ENCODE results near the gene FAM89A.
"Not testable (repeated sequence)": the region's sequence is repeated elsewhere in the genome, so short reads cannot be mapped to it uniquely, and the experiment has no call there.

The FAM89A gene

GRCh38 chr1:231053493-231054162, 13.6 kb upstream of the FAM89A start:
- no peak overlapping the region for H3K4me2 ChIP-seq (ENCODE audit: low read depth, low read length, poor library complexity, severe bottlenecking)
- TF ChIP-seq CTCF (conservative IDR thresholded peaks at IDR 0.05; ENCODE audit: low read length) (no peak), EZH2phosphoT487 (IDR thresholded peaks at IDR 0.05; ENCODE audit: borderline replicate concordance) (no peak)
- no peak overlapping the region for H2AFZ ChIP-seq (ENCODE audit: low read length)
- H3F3A ChIP-seq (ENCODE audit: low read depth): no peaks in the 10 kb centered on the region
- H3K4me1 ChIP-seq (ENCODE audit: insufficient read depth, low read length, poor library complexity, severe bottlenecking): no peaks in the 10 kb centered on the region
- H3K9ac ChIP-seq (ENCODE audit: low read depth, low read length, poor library complexity, severe bottlenecking): no peak overlapping the region
- no peaks in the 10 kb centered on the region for H4K20me1 ChIP-seq (ENCODE audit: insufficient read depth, low read length, poor library complexity, severe bottlenecking)
- no peaks in the 10 kb centered on the region for H3K79me2 ChIP-seq (ENCODE audit: insufficient read depth, low read length)
- no peaks in the 10 kb centered on the region for H3K36me3 ChIP-seq (ENCODE audit: insufficient read depth, low read length)
- no peaks in the 10 kb centered on the region for H3K9me3 ChIP-seq (ENCODE audit: insufficient read depth, low read depth, low read length)
- no peak overlapping the region for H3K4me3 ChIP-seq (ENCODE audit: low read length, poor library complexity, severe bottlenecking)
- no peaks in the 10 kb centered on the region for H3K27me3 ChIP-seq (ENCODE audit: insufficient read depth, low read length, poor library complexity, severe bottlenecking)
- H3K9me2 ChIP-seq (replicated peaks; ENCODE audit: low read depth, low read length): no peaks in the 10 kb centered on the region

- Histone ChIP-seq H3K9me3 (ENCODE audit: insufficient read depth, low read depth, low read length) (no peaks in the 10 kb centered on the region), H3K27me3 (ENCODE audit: insufficient read depth, low read length, poor library complexity, severe bottlenecking) (no peaks in the 10 kb centered on the region), H3K9me2 (replicated peaks; ENCODE audit: low read depth, low read length) (no peaks in the 10 kb centered on the region), H3K36me3 (ENCODE audit: insufficient read depth, low read length) (no peaks in the 10 kb centered on the region), H3K4me1 (ENCODE audit: insufficient read depth, low read length, poor library complexity, severe bottlenecking) (no peaks in the 10 kb centered on the region), H3K9ac (ENCODE audit: low read depth, low read length, poor library complexity, severe bottlenecking) (no peak overlapping the region), H3F3A (ENCODE audit: low read depth) (no peaks in the 10 kb centered on the region), H3K4me3 (ENCODE audit: low read length, poor library complexity, severe bottlenecking) (no peak overlapping the region), H3K79me2 (ENCODE audit: insufficient read depth, low read length) (no peaks in the 10 kb centered on the region), H3K4me2 (ENCODE audit: low read depth, low read length, poor library complexity, severe bottlenecking) (no peak overlapping the region), H2AFZ (ENCODE audit: low read length) (no peak overlapping the region), H4K20me1 (ENCODE audit: insufficient read depth, low read length, poor library complexity, severe bottlenecking) (no peaks in the 10 kb centered on the region)
- TF ChIP-seq CTCF (conservative IDR thresholded peaks at IDR 0.05; ENCODE audit: low read length) (no peak), EZH2phosphoT487 (IDR thresholded peaks at IDR 0.05; ENCODE audit: borderline replicate concordance) (no peak)
Measured at GRCh38 chr1:231052777-231053176, 12.7 kb upstream of the FAM89A start.

- H3K4me3 ChIP-seq (ENCODE audit: low read length, poor library complexity, severe bottlenecking); H3F3A ChIP-seq (ENCODE audit: low read depth); H2AFZ ChIP-seq (ENCODE audit: low read length); H3K79me2 ChIP-seq (ENCODE audit: insufficient read depth, low read length); H4K20me1 ChIP-seq (ENCODE audit: insufficient read depth, low read length, poor library complexity, severe bottlenecking); H3K27me3 ChIP-seq (ENCODE audit: insufficient read depth, low read length, poor library complexity, severe bottlenecking); H3K36me3 ChIP-seq (ENCODE audit: insufficient read depth, low read length); H3K4me2 ChIP-seq (ENCODE audit: low read depth, low read length, poor library complexity, severe bottlenecking); H3K9me2 ChIP-seq (replicated peaks; ENCODE audit: low read depth, low read length); H3K4me1 ChIP-seq (ENCODE audit: insufficient read depth, low read length, poor library complexity, severe bottlenecking); H3K9me3 ChIP-seq (ENCODE audit: insufficient read depth, low read depth, low read length); H3K9ac ChIP-seq (ENCODE audit: low read depth, low read length, poor library complexity, severe bottlenecking): not testable (repeated sequence)
Measured at GRCh38 chr1:231050932-231051331, 10.9 kb upstream of the FAM89A start.

GRCh38 chr1:231050395-231050794, 10.3 kb upstream of the FAM89A start:
- Histone ChIP-seq H3F3A (ENCODE audit: low read depth) (no peaks in the 10 kb centered on the region), H3K9me3 (ENCODE audit: insufficient read depth, low read depth, low read length) (no peaks in the 10 kb centered on the region), H3K27me3 (ENCODE audit: insufficient read depth, low read length, poor library complexity, severe bottlenecking) (no peaks in the 10 kb centered on the region), H3K4me3 (ENCODE audit: low read length, poor library complexity, severe bottlenecking) (no peak overlapping the region), H3K36me3 (ENCODE audit: insufficient read depth, low read length) (no peaks in the 10 kb centered on the region), H3K4me2 (ENCODE audit: low read depth, low read length, poor library complexity, severe bottlenecking) (no peak overlapping the region), H4K20me1 (ENCODE audit: insufficient read depth, low read length, poor library complexity, severe bottlenecking) (no peaks in the 10 kb centered on the region), H2AFZ (ENCODE audit: low read length) (no peak overlapping the region), H3K79me2 (ENCODE audit: insufficient read depth, low read length) (no peaks in the 10 kb centered on the region), H3K9me2 (replicated peaks; ENCODE audit: low read depth, low read length) (no peaks in the 10 kb centered on the region), H3K9ac (ENCODE audit: low read depth, low read length, poor library complexity, severe bottlenecking) (no peak overlapping the region), H3K4me1 (ENCODE audit: insufficient read depth, low read length, poor library complexity, severe bottlenecking) (no peaks in the 10 kb centered on the region)
- TF ChIP-seq CTCF (conservative IDR thresholded peaks at IDR 0.05; ENCODE audit: low read length): no peak
- TF ChIP-seq EZH2phosphoT487 (IDR thresholded peaks at IDR 0.05; ENCODE audit: borderline replicate concordance): no peak
